HL-60 (cell line): ENCODE measurements around the gene SHF.
A peak's percentile ranks its signal among the peaks of the same experiment; 100 is the strongest.

ENCODE experiments used
- DNase-seq, 2 experiments: peaks; one replicate each; pipeline ENCODE4 v3.0.0-alpha.2; 2010 to 2020; ENCODE audit warnings: low read depth in 1 of 2, low spot score in 1 of 2
- H3K27ac ChIP-seq: fragments of 250-450 bp; sonication (Bioruptor Pico); replicated peaks from 2 replicates; pipeline ENCODE4 v1.5.1; 2020; ENCODE audit warnings: mild to moderate bottlenecking, moderate library complexity
- H3K27me3 ChIP-seq: fragments of 250-450 bp; sonication (Bioruptor Pico); 2 replicates; pipeline ENCODE4 v1.5.1; 2021; ENCODE audit warnings: mild to moderate bottlenecking, moderate library complexity; ENCODE audit not compliant: insufficient read depth, poor library complexity, severe bottlenecking
- H3K4me3 ChIP-seq: replicated peaks from 2 replicates; pipeline ENCODE4 v1.5.1; 2011; ENCODE audit warnings: mild to moderate bottlenecking, control low read depth, low read length; ENCODE audit not compliant: insufficient read depth
- CTCF ChIP-seq: IDR thresholded peaks from one replicate; pipeline ENCODE4 v1.5.1; 2011; ENCODE audit warnings: low read length, control low read depth, inconsistent platforms; ENCODE audit not compliant: insufficient read depth
- GABPA ChIP-seq: IDR thresholded peaks from 2 replicates; pipeline ENCODE4 v1.6.1; 2012; ENCODE audit warnings: low read depth
- POLR2AphosphoS5 ChIP-seq: IDR thresholded peaks from 2 replicates; pipeline ENCODE4 v1.6.1; 2012; ENCODE audit warnings: low read depth
- SPI1 ChIP-seq: IDR thresholded peaks from 2 replicates; pipeline ENCODE4 v1.6.1; 2012; ENCODE audit warnings: low read depth, mild to moderate bottlenecking, borderline replicate concordance
- TF ChIP-seq, protein P1 (sequence below): IDR thresholded peaks from 2 replicates; pipeline ENCODE4 v1.6.1; 2012; ENCODE audit warnings: low read depth; ENCODE audit not compliant: insufficient replicate concordance

SHF gene

DNA sequence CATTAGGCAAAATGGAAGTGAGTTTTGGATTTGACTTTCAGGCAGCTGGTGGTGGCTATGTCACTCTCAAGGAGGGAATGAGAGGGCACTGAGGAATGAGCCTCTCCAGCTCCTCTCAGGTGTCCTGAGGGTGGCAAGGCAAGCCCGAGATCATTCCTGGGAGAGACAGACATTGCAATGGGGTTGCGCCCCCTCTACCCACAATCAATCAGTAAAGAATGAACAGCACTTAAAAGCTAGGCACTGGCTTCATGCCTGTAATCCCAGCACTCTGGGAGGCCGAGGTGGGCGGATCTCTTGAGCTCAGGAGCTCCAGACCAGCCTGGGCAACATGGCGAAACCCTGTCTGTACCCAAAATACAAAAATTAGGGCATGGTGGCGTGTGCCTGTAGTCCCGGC, 14.1 kb upstream of the SHF start:
- DNase-seq, result no peak
- H3K27me3 ChIP-seq, result no peaks in the 10 kb centered on the region
- no peak overlapping the region for H3K27ac ChIP-seq
- H3K4me3 ChIP-seq, result no peak overlapping the region
- TF ChIP-seq POLR2AphosphoS5, result no peak
- TF ChIP-seq, protein P1, sequence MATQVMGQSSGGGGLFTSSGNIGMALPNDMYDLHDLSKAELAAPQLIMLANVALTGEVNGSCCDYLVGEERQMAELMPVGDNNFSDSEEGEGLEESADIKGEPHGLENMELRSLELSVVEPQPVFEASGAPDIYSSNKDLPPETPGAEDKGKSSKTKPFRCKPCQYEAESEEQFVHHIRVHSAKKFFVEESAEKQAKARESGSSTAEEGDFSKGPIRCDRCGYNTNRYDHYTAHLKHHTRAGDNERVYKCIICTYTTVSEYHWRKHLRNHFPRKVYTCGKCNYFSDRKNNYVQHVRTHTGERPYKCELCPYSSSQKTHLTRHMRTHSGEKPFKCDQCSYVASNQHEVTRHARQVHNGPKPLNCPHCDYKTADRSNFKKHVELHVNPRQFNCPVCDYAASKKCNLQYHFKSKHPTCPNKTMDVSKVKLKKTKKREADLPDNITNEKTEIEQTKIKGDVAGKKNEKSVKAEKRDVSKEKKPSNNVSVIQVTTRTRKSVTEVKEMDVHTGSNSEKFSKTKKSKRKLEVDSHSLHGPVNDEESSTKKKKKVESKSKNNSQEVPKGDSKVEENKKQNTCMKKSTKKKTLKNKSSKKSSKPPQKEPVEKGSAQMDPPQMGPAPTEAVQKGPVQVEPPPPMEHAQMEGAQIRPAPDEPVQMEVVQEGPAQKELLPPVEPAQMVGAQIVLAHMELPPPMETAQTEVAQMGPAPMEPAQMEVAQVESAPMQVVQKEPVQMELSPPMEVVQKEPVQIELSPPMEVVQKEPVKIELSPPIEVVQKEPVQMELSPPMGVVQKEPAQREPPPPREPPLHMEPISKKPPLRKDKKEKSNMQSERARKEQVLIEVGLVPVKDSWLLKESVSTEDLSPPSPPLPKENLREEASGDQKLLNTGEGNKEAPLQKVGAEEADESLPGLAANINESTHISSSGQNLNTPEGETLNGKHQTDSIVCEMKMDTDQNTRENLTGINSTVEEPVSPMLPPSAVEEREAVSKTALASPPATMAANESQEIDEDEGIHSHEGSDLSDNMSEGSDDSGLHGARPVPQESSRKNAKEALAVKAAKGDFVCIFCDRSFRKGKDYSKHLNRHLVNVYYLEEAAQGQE, result no peak
- TF ChIP-seq GABPA, result no peak

- Histone ChIP-seq H3K4me3 (no peak overlapping the region; the same call in 1 of the 2 replicates), H3K27ac (no peak overlapping the region), H3K27me3 (no peaks in the 10 kb centered on the region)
- TF ChIP-seq CTCF (no peak), GABPA (no peak), SPI1 (no peak), POLR2AphosphoS5 (no peak)
- TF ChIP-seq, protein P1, result no peak
- DNase-seq, result no peak
Measured at GRCh38 chr15:45201557-45201859, 13.7 kb upstream of the SHF start.

- Histone ChIP-seq H3K27me3 (no peaks in the 10 kb centered on the region), H3K4me3 (peak overlapping the region; percentile 66), H3K27ac (peak overlapping the region; percentile 77)
- peak; percentile 55 to 86 for DNase-seq
- TF ChIP-seq CTCF (no peak), SPI1 (no peak), POLR2AphosphoS5 (no peak)
- TF ChIP-seq, protein P1, result peak; percentile 21
Measured at GRCh38 chr15:45200799-45201556, 13.2 kb upstream of the SHF start.
